Measurements from ENCODE around the gene PARG.
"Not testable (repeated sequence)": the region's sequence is repeated elsewhere in the genome, so short reads cannot be mapped to it uniquely, and the experiment has no call there.

PARG gene

GRCh38 chr10:49941447-49942338 lies at the start of gene PARG, which contains the start of gene TIMM23B:
TSS of gene PARG (minus strand) at chr10:49942027. CDS start at chr10:49941725, 302 bp downstream.
TSS of gene TIMM23B (plus strand) at chr10:49942053. CDS start at chr10:49942195, 142 bp downstream.
- peak; percentile 65 to 66 for DNase-seq (ENCODE audit: low read depth in 1 of 2, low spot score in 1 of 2)

GRCh38 chr10:49988376-49988775 lies 46.5 kb upstream of the PARG start, which contains the start of gene AGAP6:
TSS of gene AGAP6 (plus strand) at chr10:49988406. CDS start at chr10:49988716, 310 bp downstream.
- DNase-seq (ENCODE audit: low read depth in 1 of 2, low spot score in 1 of 2), result not testable (repeated sequence)

GRCh38 chr10:49987207-49987606 lies 45.4 kb upstream of the PARG start:
- DNase-seq (ENCODE audit: low read depth in 1 of 2, low spot score in 1 of 2), result not testable (repeated sequence)

GRCh38 chr10:49977756-49978155 lies 35.9 kb upstream of the PARG start:
- DNase-seq (ENCODE audit: low read depth in 1 of 2, low spot score in 1 of 2), result not testable (repeated sequence)

- not testable (repeated sequence) for DNase-seq (ENCODE audit: low read depth in 1 of 2, low spot score in 1 of 2)
Measured at GRCh38 chr10:49972094-49972493, 30.3 kb upstream of the PARG start.

GRCh38 chr10:49971466-49971865 lies 29.6 kb upstream of the PARG start:
- not testable (repeated sequence) for DNase-seq (ENCODE audit: low read depth in 1 of 2, low spot score in 1 of 2)

- not testable (repeated sequence) for DNase-seq (ENCODE audit: low read depth in 1 of 2, low spot score in 1 of 2)
Measured at GRCh38 chr10:49970331-49970857, 28.6 kb upstream of the PARG start.

- DNase-seq (ENCODE audit: low read depth in 1 of 2, low spot score in 1 of 2), result not testable (repeated sequence)
Measured at GRCh38 chr10:49953122-49953521, 11.3 kb upstream of the PARG start.

GRCh38 chr10:49952006-49952405 lies 10.2 kb upstream of the PARG start:
- not testable (repeated sequence) for DNase-seq (ENCODE audit: low read depth in 1 of 2, low spot score in 1 of 2)

- not testable (repeated sequence) for DNase-seq (ENCODE audit: low read depth in 1 of 2, low spot score in 1 of 2)
Measured at GRCh38 chr10:49948737-49949136, 6.9 kb upstream of the PARG start.

- DNase-seq (ENCODE audit: low read depth in 1 of 2, low spot score in 1 of 2), result not testable (repeated sequence)
Measured at GRCh38 chr10:49948142-49948541, 6.3 kb upstream of the PARG start.

- DNase-seq (ENCODE audit: low read depth in 1 of 2, low spot score in 1 of 2), result not testable (repeated sequence)
Measured at GRCh38 chr10:49943607-49944006, 1.8 kb upstream of the PARG start.

GRCh38 chr10:49942339-49942705 lies 495 bp upstream of the PARG start:
- not testable (repeated sequence) for DNase-seq (ENCODE audit: low read depth in 1 of 2, low spot score in 1 of 2)

GRCh38 chr10:49931959-49932728 lies 9.7 kb downstream of the PARG start:
- DNase-seq (ENCODE audit: low read depth in 1 of 2, low spot score in 1 of 2), result not testable (repeated sequence)

- not testable (repeated sequence) for DNase-seq (ENCODE audit: low read depth in 1 of 2, low spot score in 1 of 2)
Measured at GRCh38 chr10:49931276-49931675, 10.6 kb downstream of the PARG start.

GRCh38 chr10:49923572-49923971 lies 18.3 kb downstream of the PARG start:
- DNase-seq (ENCODE audit: low read depth in 1 of 2, low spot score in 1 of 2), result not testable (repeated sequence)

GRCh38 chr10:49922041-49922440 lies 19.8 kb downstream of the PARG start:
- DNase-seq (ENCODE audit: low read depth in 1 of 2, low spot score in 1 of 2), result not testable (repeated sequence)

GRCh38 chr10:49917927-49918326 lies 23.9 kb downstream of the PARG start:
- not testable (repeated sequence) for DNase-seq (ENCODE audit: low read depth in 1 of 2, low spot score in 1 of 2)

- DNase-seq (ENCODE audit: low read depth in 1 of 2, low spot score in 1 of 2), result not testable (repeated sequence)
Measured at GRCh38 chr10:49916451-49916850, 25.4 kb downstream of the PARG start.

- DNase-seq (ENCODE audit: low read depth in 1 of 2, low spot score in 1 of 2), result not testable (repeated sequence)
Measured at GRCh38 chr10:49910295-49910694, 31.5 kb downstream of the PARG start.
